ENCODE results near the gene MFAP4.

Gene MFAP4

GRCh38 chr17:19346351-19347255, 40.4 kb downstream of the MFAP4 start (continued):
- TF ChIP-seq ZNF366 (tag by site-specific recombination; conservative IDR thresholded peaks at IDR 0.05): peak; percentile 71
- TF ChIP-seq ZNF280C (tag by site-specific recombination; IDR thresholded peaks at IDR 0.05): no peak
- no peak for TF ChIP-seq ATF2 (tag by site-specific recombination; IDR thresholded peaks at IDR 0.05; ENCODE audit: low read depth)
- no peak for TF ChIP-seq FEZF1 (tag by site-specific recombination; IDR thresholded peaks at IDR 0.05)
- no peak for TF ChIP-seq GFI1B (tag by site-specific recombination; IDR thresholded peaks at IDR 0.05)

GRCh38 chr17:19345486-19346350, 41.3 kb downstream of the MFAP4 start:
- Histone ChIP-seq H3K4me3 (ENCODE audit: low read depth, low read length) (no peak overlapping the region), H3K27ac (ENCODE audit: extremely low read depth, low read depth, low read length) (no peak overlapping the region; the same call in 1 of the 2 replicates), H3K36me3 (ENCODE audit: control insufficient read depth in 2 of 2, insufficient read depth in 1 of 2, low read length in 2 of 2) (peaks cover 0 to 5% of the 10 kb centered on the region in 2 experiments; a peak in 1 of 3 replicates), H3K4me1 (ENCODE audit: control insufficient read depth, insufficient read depth, low read length) (peaks cover 8% of the 10 kb centered on the region), H3K9me3 (ENCODE audit: control insufficient read depth, insufficient read depth, low read depth, low read length) (no peaks in the 10 kb centered on the region)
- TF ChIP-seq ZNF707 (tag by site-specific recombination; IDR thresholded peaks at IDR 0.05) (no peak), ZNF488 (tag by site-specific recombination; IDR thresholded peaks at IDR 0.05) (no peak), GLI2 (tag by site-specific recombination; IDR thresholded peaks at IDR 0.05; ENCODE audit: borderline replicate concordance, low read depth) (no peak), ZNF626 (tag by site-specific recombination; IDR thresholded peaks at IDR 0.05) (no peak), GFI1B (tag by site-specific recombination; IDR thresholded peaks at IDR 0.05) (no peak), TCF7L2 (IDR thresholded peaks at IDR 0.05; ENCODE audit: borderline replicate concordance, low read depth, low read length) (no peak), ZNF274 (IDR thresholded peaks at IDR 0.05; ENCODE audit: low read length) (no peak), ZNF274 (tag by site-specific recombination; IDR thresholded peaks at IDR 0.05; ENCODE audit: borderline replicate concordance) (no peak), ZNF148 (tag by site-specific recombination; IDR thresholded peaks at IDR 0.05; ENCODE audit: borderline replicate concordance) (no peak), ZNF223 (tag by site-specific recombination; IDR thresholded peaks at IDR 0.05) (no peak), IKZF3 (tag by site-specific recombination; IDR thresholded peaks at IDR 0.05) (no peak), ZNF629 (tag by site-specific recombination; IDR thresholded peaks at IDR 0.05) (no peak)
- ChIA-PET CTCF (interaction anchor here (0.5 to 1.8 kb wide), 3 partner anchors 9 to 171 kb away, joined by 4 to 8 read pairs (median 5); partner anchors contain the start of gene B9D1), POLR2A (no interaction called here)
